Heart left ventricle (tissue), 16 donors: Measurements from ENCODE around the gene IKZF1. TPM values are rescaled to one million over a fixed set of nuclear protein-coding genes. Genes with fewer than 3 reads are reported as not detected.
"Not testable (repeated sequence)": the region's sequence is repeated elsewhere in the genome, so short reads cannot be mapped to it uniquely, and the experiment has no call there.

ENCODE experiments used
- ATAC-seq, 4 donors: fragments of 200-7000 bp; cut with Tn5 transposase; one replicate each; pipeline ENCODE4 v1.9.1; 2020 to 2022; ENCODE audit warnings: moderate library complexity in 4 of 4, mild to moderate bottlenecking in 3 of 4, moderate number of reproducible peaks in 1 of 4
- DNase-seq, 5 donors: peaks; one replicate each; pipeline ENCODE4 v3.0.0-alpha.2; 2020
- H3K27ac ChIP-seq, 12 donors: fragments of 200-600 bp; sonication (generic) in 4 of 12; one replicate each; pipeline versions ENCODE4 v1.5.0 to v1.8.0; 2016 to 2022; ENCODE audit warnings: mild to moderate bottlenecking in 2 of 12
- H3K27me3 ChIP-seq, 9 donors: fragments of 200-600 bp; sonication (generic) in 2 of 9; one replicate each; pipeline versions ENCODE4 v1.5.1 to v1.8.0; 2016 to 2022; ENCODE audit warnings: mild to moderate bottlenecking in 3 of 9
- H3K36me3 ChIP-seq, 9 donors: fragments of 200-600 bp; sonication (generic) in 2 of 9; one replicate each; pipeline versions ENCODE4 v1.5.0 to v1.8.0; 2018 to 2022; ENCODE audit warnings: mild to moderate bottlenecking in 2 of 9
- H3K4me1 ChIP-seq, 12 donors: fragments of 200-600 bp; sonication (generic) in 4 of 12; one replicate each; pipeline versions ENCODE4 v1.5.0 to v1.8.0; 2016 to 2022; ENCODE audit warnings: mild to moderate bottlenecking in 3 of 12
- H3K4me3 ChIP-seq, 12 donors: fragments of 200-600 bp; sonication (generic) in 4 of 12; one replicate each; pipeline versions ENCODE4 v1.5.0 to v1.8.0; 2017 to 2022; ENCODE audit warnings: mild to moderate bottlenecking in 9 of 12, moderate library complexity in 4 of 12
- H3K9me3 ChIP-seq, 12 donors: fragments of 200-600 bp; sonication (generic) in 4 of 12; one replicate each; pipeline versions ENCODE4 v1.5.0 to v1.8.0; 2016 to 2022; ENCODE audit warnings: mild to moderate bottlenecking in 1 of 12
- CTCF ChIP-seq, 12 donors: fragments of 200-600 bp; sonication (generic) in 4 of 12; IDR thresholded peaks; one replicate each; pipeline versions ENCODE4 v1.5.0 to v1.8.0; 2018 to 2022; ENCODE audit warnings: antibody characterized with exemption in 12 of 12, mild to moderate bottlenecking in 5 of 12
- POLR2A ChIP-seq, 2 donors: fragments of 450-650 bp; IDR thresholded peaks; one replicate each; pipeline ENCODE4 v1.6.1; 2017; ENCODE audit warnings: antibody characterized with exemption in 2 of 2, mild to moderate bottlenecking in 2 of 2, moderate library complexity in 2 of 2
- WGBS, 4 donors: extraction: QIAGEN DNeasy Blood & Tissue Kit in 2 of 4; methylation state at CpG; one replicate each; pipeline versions ENCODE4 v1.1.5 to v1.1.7; 2013 to 2018; 5-methylcytosine and 5-hydroxymethylcytosine counted together
- intact Hi-C, 10 donors: fragments of 100-400 bp; cut with DNase I; formaldehyde crosslinking; loops; one replicate each; pipeline versions ENCODE4 v1.11.1 to v1.14.2; 2022
- polyA plus RNA-seq, 2 donors: library from polyadenylated mRNA; stranded (reverse); fragments of 200-250 nt; gene quantifications; one replicate each; pipeline ENCODE4 v1.2.3, GENCODE V29; 2013
- total RNA-seq, 9 donors: library from RNA; depleted of rRNA in 2 of 9; stranded (reverse); fragments of >200 nt in 2 of 9; fragmentation: NEBNext Ultra II Directional in 3 of 9; extraction: Animal tissue kit (Norgen Biotek cat#: 25700) in 3 of 9; gene quantifications; one replicate each; pipeline versions ENCODE4 v1.1.0 to v1.2.4, GENCODE V29; 2016 to 2023
- donor health status: ischemic (EF 13 %, LVEDD 7.1; RV severe dilation, severe dysfunction).
- donor health status: healthy with polysubstance abuse.
- donor health status: DM: no; HTN: yes; CAD: no.
- donor health status: DM: no; HTN: no; CAD: no.
- donor health status: ischemic (EF 25% LVEDD 6.9; RV normal size, moderate dysfunction).
- donor health status: ischemic (EF 25% LVEDD 5.7; RV mildly dilated, moderate dysfunction).
- donor health status: healthy.
- donor health status: DM: yes; HTN: yes; CAD: no.
- donor health status: ischemic (EF 35%, LVEDD 5.7; RV mildly dilated, moderate dysfunction).
- donor health status: nonischemic (EF 11% LVEDD 7.7; RV severe dilation, severe dysfunction).
- donor health status: DM: yes; HTN: yes; CAD: no.
- donor health status: PGD.
- donor health status: ischemic (EF 29% LVEDD 5.4; RV normal size, mild dysfunction).
- donor health status: nonischemic (EF 23%, LVEDD 6.1; RV moderate dilation, normal function).

IKZF1 gene
- total and polyA plus RNA-seq, 11 donors, result 0.30 to 27.8 (median 2.4) TPM

GRCh38 chr7:50336894-50337703 lies 32.6 kb downstream of the IKZF1 start:
- Histone ChIP-seq H3K4me3 (no peak overlapping the region), H3K27ac (peak overlapping the region in 1 of 12 donors; percentile 82), H3K36me3 (no peaks in the 10 kb centered on the region), H3K27me3 (peaks cover 0 to 33% (median 0%) of the 10 kb centered on the region in 9 donors), H3K9me3 (no peaks in the 10 kb centered on the region), H3K4me1 (peaks cover 0 to 89% (median 0%) of the 10 kb centered on the region in 12 donors)
- WGBS, 4 donors, result 84 to 92% (median 87%) methylated on average over 15 of the region's 15 CpGs
- no peak for DNase-seq
- intact Hi-C loops, result no loop called here
- TF ChIP-seq POLR2A (IDR thresholded peaks at IDR 0.05), result no peak
- TF ChIP-seq CTCF (IDR thresholded peaks at IDR 0.05), result no peak
- no peak for ATAC-seq

- H3K4me3 ChIP-seq, H3K9me3 ChIP-seq, ATAC-seq, H3K36me3 ChIP-seq, intact Hi-C loops, DNase-seq: not testable (repeated sequence)
- H3K27me3 ChIP-seq, result peaks cover 0 to 29% (median 0%) of the 10 kb centered on the region in 9 donors
- WGBS, 4 donors, result 92 to 94% (median 93%) methylated on average over 7 of the region's 7 CpGs
- H3K4me1 ChIP-seq, result peaks cover 0 to 83% (median 0%) of the 10 kb centered on the region in 12 donors
- H3K27ac ChIP-seq, result peak overlapping the region in 1 of 12 donors; percentile 71
These were observed 35.0 kb downstream of the IKZF1 start for GRCh38 chr7:50339472-50339871.

GRCh38 chr7:50339990-50340500 lies 35.5 kb downstream of the IKZF1 start:
- ATAC-seq (no peak), DNase-seq (no peak)
- no peaks in the 10 kb centered on the region for H3K9me3 ChIP-seq
- TF ChIP-seq POLR2A (IDR thresholded peaks at IDR 0.05) (no peak), CTCF (IDR thresholded peaks at IDR 0.05) (no peak)
- 40 to 46% (median 44%) methylated on average over 5 to 7 of the region's 7 CpGs for WGBS, 4 donors
- H3K4me3 ChIP-seq, result no peak overlapping the region
- peaks cover 0 to 77% (median 0%) of the 10 kb centered on the region in 12 donors for H3K4me1 ChIP-seq
- peaks cover 0 to 5% (median 0%) of the 10 kb centered on the region in 9 donors for H3K36me3 ChIP-seq
- peak overlapping the region in 1 of 12 donors; percentile 71 for H3K27ac ChIP-seq
- intact Hi-C loops, result no loop called here
- peaks cover 0 to 29% (median 0%) of the 10 kb centered on the region in 9 donors for H3K27me3 ChIP-seq

GRCh38 chr7:50341724-50342123 lies 37.2 kb downstream of the IKZF1 start:
- Histone ChIP-seq H3K36me3 (peaks cover 0 to 8% (median 0%) of the 10 kb centered on the region in 9 donors), H3K27ac (peak overlapping the region in 1 of 12 donors; percentile 71), H3K4me3 (no peak overlapping the region), H3K9me3 (no peaks in the 10 kb centered on the region), H3K27me3 (peaks cover 0 to 29% (median 0%) of the 10 kb centered on the region in 9 donors), H3K4me1 (peaks cover 0 to 67% (median 0%) of the 10 kb centered on the region in 12 donors)
- no peak for ATAC-seq
- intact Hi-C loops, result no loop called here
- TF ChIP-seq POLR2A (IDR thresholded peaks at IDR 0.05), result no peak
- no peak for TF ChIP-seq CTCF (IDR thresholded peaks at IDR 0.05)
- no peak for DNase-seq
- 70 to 75% (median 71%) methylated on average over 1 of the region's 1 CpG for WGBS, 4 donors
